DMS79 treated with DMSO at 0.1 percent for 48 hours (cell line): ENCODE data around the gene GALC.

ENCODE experiments used
- DNase-seq: peaks from one replicate; lab custom pipeline; 2025; lab: John Stamatoyannopoulos, UW

Gene GALC

GRCh38 chr14:88005978-88006851, 13.2 kb upstream of the GALC start:
- no peak for DNase-seq

GRCh38 chr14:88005050-88005481, 12.1 kb upstream of the GALC start, which contains the start of gene GPR65:
Gene GPR65, plus strand, starts transcription at chr14:88005135. Its CDS starts 5,713 bp downstream, at chr14:88010848.
- no peak for DNase-seq

- DNase-seq: no peak
Measured at GRCh38 chr14:88004506-88005036, 11.6 kb upstream of the GALC start.

- no peak for DNase-seq
Measured at GRCh38 chr14:88003425-88003824, 10.4 kb upstream of the GALC start.

- DNase-seq: no peak
Measured at GRCh38 chr14:88002421-88003075, 9.6 kb upstream of the GALC start.

GRCh38 chr14:87999277-87999676, 6.3 kb upstream of the GALC start:
- no peak for DNase-seq

GRCh38 chr14:87998482-87998881, 5.5 kb upstream of the GALC start:
- no peak for DNase-seq

GRCh38 chr14:87996291-87996592, 3.3 kb upstream of the GALC start:
- no peak for DNase-seq

GRCh38 chr14:87995500-87996290, 2.7 kb upstream of the GALC start:
- DNase-seq: no peak

GRCh38 chr14:87994974-87995373, 2.0 kb upstream of the GALC start:
- DNase-seq: no peak

GRCh38 chr14:87992346-87992717, 650 bp downstream of the GALC start:
- no peak for DNase-seq

GRCh38 chr14:87990682-87991081, 2.3 kb downstream of the GALC start:
- no peak for DNase-seq

- no peak for DNase-seq
Measured at GRCh38 chr14:87989956-87990299, 3.1 kb downstream of the GALC start.

GRCh38 chr14:87989221-87989955, 3.6 kb downstream of the GALC start:
- no peak for DNase-seq

GRCh38 chr14:87979689-87980088, 13.3 kb downstream of the GALC start:
- no peak for DNase-seq

GRCh38 chr14:87975636-87976035, 17.3 kb downstream of the GALC start:
- no peak for DNase-seq

- no peak for DNase-seq
Measured at GRCh38 chr14:87971010-87971409, 22.0 kb downstream of the GALC start.

- DNase-seq: no peak
Measured at GRCh38 chr14:87967496-87967895, 25.5 kb downstream of the GALC start.

- DNase-seq: no peak
Measured at GRCh38 chr14:87966816-87967215, 26.2 kb downstream of the GALC start.

- DNase-seq: no peak
Measured at GRCh38 chr14:87961246-87961645, 31.7 kb downstream of the GALC start.

- DNase-seq: no peak
Measured at GRCh38 chr14:87960013-87960787, 32.8 kb downstream of the GALC start.
